ENCODE results near the gene LYRM1. TPM values are rescaled to one million over a fixed set of nuclear protein-coding genes. Genes with fewer than 3 reads are reported as not detected.

The LYRM1 gene
- polyA plus RNA-seq, 1 of the 3 experiments (the other 2 are of a cell fraction), result 18.1 TPM

- WGBS (ENCODE audit: low lambda C conversion rate), result 63% methylated on average over 8 of the region's 8 CpGs
- DNase-seq, result no peak
- H3K36me3 ChIP-seq (replicated peaks in 1 of 2; ENCODE audit: control insufficient read depth in 1 of 2, insufficient read depth in 2 of 2, low read length in 1 of 2), result no peaks in the 10 kb centered on the region
- H3K9me2 ChIP-seq, result no peaks in the 10 kb centered on the region
- H3K27ac ChIP-seq (ENCODE audit: low read depth in 2 of 2, low read length in 1 of 2), result no peak overlapping the region
- H3K9me3 ChIP-seq, result no peaks in the 10 kb centered on the region
- H3K9ac ChIP-seq, result no peak overlapping the region
- no peaks in the 10 kb centered on the region for H3F3A ChIP-seq (replicated peaks; ENCODE audit: insufficient read depth)
- H4K20me1 ChIP-seq (ENCODE audit: insufficient read depth), result no peaks in the 10 kb centered on the region
- H3K4me2 ChIP-seq, result no peak overlapping the region
- no peaks in the 10 kb centered on the region for H3K4me1 ChIP-seq (ENCODE audit: control insufficient read depth in 1 of 2, insufficient read depth in 2 of 2, low read depth in 1 of 2, low read length in 1 of 2)
- H2AFZ ChIP-seq (ENCODE audit: low read depth), result no peak overlapping the region
- no peaks in the 10 kb centered on the region for H3K27me3 ChIP-seq (ENCODE audit: insufficient read depth)
- POLR2A ChIA-PET, result no interaction called here
- H3K4me3 ChIP-seq (ENCODE audit: low read depth in 2 of 2, low read length in 1 of 2), result no peak overlapping the region
- CTCF ChIA-PET, result no interaction called here
- no peaks in the 10 kb centered on the region for H3K79me2 ChIP-seq (ENCODE audit: insufficient read depth)
- TF ChIP-seq POLR2AphosphoS5 (IDR thresholded peaks at IDR 0.05; ENCODE audit: low read depth, low read length) (no peak), SIN3A (IDR thresholded peaks at IDR 0.05; ENCODE audit: borderline replicate concordance, low read depth, low read length) (no peak), TCF12 (IDR thresholded peaks at IDR 0.05) (no peak)
Observed at GRCh38 chr16:20946015-20946629, 45.6 kb downstream of the LYRM1 start.

- POLR2A ChIA-PET, result no interaction called here
- no peak overlapping the region for H3K4me2 ChIP-seq
- H3K79me2 ChIP-seq (ENCODE audit: insufficient read depth), result no peaks in the 10 kb centered on the region
- DNase-seq, result no peak
- H3K9ac ChIP-seq, result no peak overlapping the region
- WGBS (ENCODE audit: low lambda C conversion rate), result 54% methylated on average over 7 of the region's 9 CpGs
- H3K4me1 ChIP-seq (ENCODE audit: control insufficient read depth in 1 of 2, insufficient read depth in 2 of 2, low read depth in 1 of 2, low read length in 1 of 2), result no peaks in the 10 kb centered on the region
- H3K9me3 ChIP-seq, result no peaks in the 10 kb centered on the region
- H3K27ac ChIP-seq (ENCODE audit: low read depth in 2 of 2, low read length in 1 of 2), result no peak overlapping the region
- H4K20me1 ChIP-seq (ENCODE audit: insufficient read depth), result no peaks in the 10 kb centered on the region
- no peaks in the 10 kb centered on the region for H3F3A ChIP-seq (replicated peaks; ENCODE audit: insufficient read depth)
- H3K27me3 ChIP-seq (ENCODE audit: insufficient read depth), result no peaks in the 10 kb centered on the region; the same call in 1 of the 2 replicates
- CTCF ChIA-PET, result interaction anchor here (1.8 kb wide), 1 partner anchor 10 kb away, joined by 4 read pairs; no protein-coding TSS in a partner anchor
- no peaks in the 10 kb centered on the region for H3K36me3 ChIP-seq (replicated peaks in 1 of 2; ENCODE audit: control insufficient read depth in 1 of 2, insufficient read depth in 2 of 2, low read length in 1 of 2)
- no peak overlapping the region for H2AFZ ChIP-seq (ENCODE audit: low read depth)
- H3K9me2 ChIP-seq, result no peaks in the 10 kb centered on the region
- no peak for TF ChIP-seq NRF1 (IDR thresholded peaks at IDR 0.05; ENCODE audit: low read depth, low read length)
- TF ChIP-seq ZBTB33 (IDR thresholded peaks at IDR 0.05; ENCODE audit: borderline replicate concordance, low read depth), result no peak
- TF ChIP-seq SIN3A (IDR thresholded peaks at IDR 0.05; ENCODE audit: borderline replicate concordance, low read depth, low read length), result no peak
- TF ChIP-seq CTCF (IDR thresholded peaks at IDR 0.05), result no peak
- no peak overlapping the region for H3K4me3 ChIP-seq (ENCODE audit: low read depth in 2 of 2, low read length in 1 of 2)
Observed at GRCh38 chr16:20948444-20948843, 47.9 kb downstream of the LYRM1 start.

GRCh38 chr16:20949660-20950059 is 49.1 kb downstream of the LYRM1 start:
- no peaks in the 10 kb centered on the region for H3K9me3 ChIP-seq
- H3K4me1 ChIP-seq (ENCODE audit: control insufficient read depth in 1 of 2, insufficient read depth in 2 of 2, low read depth in 1 of 2, low read length in 1 of 2), result no peaks in the 10 kb centered on the region
- no peak for DNase-seq
- WGBS (ENCODE audit: low lambda C conversion rate), result 37% methylated on average over 3 of the region's 3 CpGs
- TF ChIP-seq MEF2A (IDR thresholded peaks at IDR 0.05; ENCODE audit: borderline replicate concordance, low read depth) (no peak), SMC3 (IDR thresholded peaks at IDR 0.05; ENCODE audit: low read depth, low read length) (no peak), JUND (IDR thresholded peaks at IDR 0.05) (no peak), RXRA (IDR thresholded peaks at IDR 0.05; ENCODE audit: borderline replicate concordance, low read depth) (no peak), USF2 (IDR thresholded peaks at IDR 0.05; ENCODE audit: borderline replicate concordance, low read depth, low read length) (no peak), MXI1 (IDR thresholded peaks at IDR 0.05; ENCODE audit: low read depth, low read length) (no peak)
- no peak overlapping the region for H3K4me3 ChIP-seq (ENCODE audit: low read depth in 2 of 2, low read length in 1 of 2)
- H4K20me1 ChIP-seq (ENCODE audit: insufficient read depth), result no peaks in the 10 kb centered on the region
- no peaks in the 10 kb centered on the region; the same call in 1 of the 2 replicates for H3K27me3 ChIP-seq (ENCODE audit: insufficient read depth)
- POLR2A ChIA-PET, result no interaction called here
- H3K79me2 ChIP-seq (ENCODE audit: insufficient read depth), result no peaks in the 10 kb centered on the region
- H3K36me3 ChIP-seq (replicated peaks in 1 of 2; ENCODE audit: control insufficient read depth in 1 of 2, insufficient read depth in 2 of 2, low read length in 1 of 2), result no peaks in the 10 kb centered on the region
- no peaks in the 10 kb centered on the region for H3F3A ChIP-seq (replicated peaks; ENCODE audit: insufficient read depth)
- no peak overlapping the region for H3K27ac ChIP-seq (ENCODE audit: low read depth in 2 of 2, low read length in 1 of 2)
- CTCF ChIA-PET, result no interaction called here
- H3K9ac ChIP-seq, result no peak overlapping the region
- H3K9me2 ChIP-seq, result no peaks in the 10 kb centered on the region
- no peak overlapping the region for H3K4me2 ChIP-seq
- no peak overlapping the region for H2AFZ ChIP-seq (ENCODE audit: low read depth)
